PFSK-1 (cell line): Measurements from ENCODE around the gene NECTIN1.

Experiments used
- POLR2AphosphoS5 ChIP-seq: IDR thresholded peaks from 2 replicates; pipeline ENCODE4 v1.6.1; 2012; ENCODE audit warnings: low read depth, mild to moderate bottlenecking, control low read depth, low read length, moderate library complexity
- SIN3A ChIP-seq: IDR thresholded peaks from 2 replicates; pipeline ENCODE4 v1.6.1; 2012; ENCODE audit warnings: mild to moderate bottlenecking, low read length, moderate library complexity, borderline replicate concordance; ENCODE audit not compliant: insufficient read depth

DNA sequence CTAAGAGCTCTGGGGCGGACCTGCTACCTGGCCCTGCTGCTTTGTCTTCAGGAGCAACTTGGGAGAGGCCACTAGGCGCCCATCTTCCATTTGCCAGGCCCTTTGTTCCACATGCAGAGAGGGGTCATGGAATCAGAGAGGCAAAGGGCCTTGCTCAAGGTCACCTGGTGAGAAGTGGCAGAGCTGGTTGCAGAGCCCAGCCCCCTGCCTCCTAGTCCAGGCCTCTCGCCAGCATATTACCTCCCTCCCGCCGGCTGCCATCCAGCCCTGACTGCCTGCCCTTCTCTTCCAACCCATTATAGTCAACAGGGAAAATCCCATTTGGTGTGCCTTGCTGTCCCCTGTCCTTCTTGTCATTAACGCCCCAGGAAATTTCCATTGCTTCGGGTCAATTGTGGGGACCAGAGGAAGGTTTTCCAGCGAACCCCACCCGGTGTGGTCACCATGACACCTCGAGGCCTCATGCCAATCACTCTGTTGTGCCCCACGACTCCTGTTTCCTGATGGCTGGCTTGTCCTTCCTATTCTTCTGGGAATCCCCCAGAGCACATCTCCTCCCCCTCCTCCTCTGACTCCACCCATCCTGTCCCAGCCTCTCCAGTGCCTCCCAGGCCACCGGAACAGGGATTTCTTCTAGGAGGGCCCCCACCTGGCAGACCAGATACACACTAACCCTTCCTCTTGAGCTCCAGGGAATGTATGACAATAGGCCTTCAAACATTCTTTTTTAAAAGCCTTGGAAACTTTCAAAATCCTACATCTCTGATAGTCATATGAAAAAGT is 77.0 kb downstream of the NECTIN1 start:
- TF ChIP-seq POLR2AphosphoS5 (no peak), SIN3A (no peak)
